Measurements from ENCODE around the gene CASZ1. TPM values are rescaled to one million over a fixed set of nuclear protein-coding genes. Genes with fewer than 3 reads are reported as not detected.

Gene CASZ1
- total and polyA plus RNA-seq, 10 of the 15 experiments (the other 5 are each of a cell fraction or from before 2014, with no cell fraction given): 0.52 to 9.8 (median 3.7) TPM

GRCh38 chr1:10647414-10648170, 148.9 kb downstream of the CASZ1 start (continued):
- TF ChIP-seq ZBTB4 (CRISPR knock-in tag; IDR thresholded peaks at IDR 0.05) (no peak), SMC3 (IDR thresholded peaks at IDR 0.05; ENCODE audit: borderline replicate concordance, low read length) (no peak), SIN3A (IDR thresholded peaks at IDR 0.05; ENCODE audit: low read depth, low read length) (no peak), SREBF2 (IDR thresholded peaks at IDR 0.05; ENCODE audit: low read length) (no peak), BCL11A (IDR thresholded peaks at IDR 0.05; ENCODE audit: low read depth, low read length) (no peak), EED (IDR thresholded peaks at IDR 0.05; ENCODE audit: low read depth) (no peak), BACH1 (IDR thresholded peaks at IDR 0.05; ENCODE audit: borderline replicate concordance) (no peak)

- no peak overlapping the region for H3K4me3 ChIP-seq
- in situ Hi-C loops (cut with MboI): no loop called here
- FAIRE-seq (no peak), DNase-seq (ENCODE audit: low read depth, low spot score) (no peak), ATAC-seq (peak; percentile 54)
- 91% methylated on average over 12 of the region's 12 CpGs for WGBS (ENCODE audit: insufficient coverage, insufficient replicate concordance, low lambda C conversion rate, missing lambda C conversion rate)
- no peaks in the 10 kb centered on the region for H3K36me3 ChIP-seq (ENCODE audit: control insufficient read depth in 2 of 2, insufficient read depth in 2 of 2, low read length in 1 of 2)
- ChIA-PET POLR2A (no interaction called here), RAD21 (ENCODE audit: unreplicated experiment) (no interaction called here), CTCF (no interaction called here), SMC1A (ENCODE audit: uncharacterized antibody, unreplicated experiment) (no interaction called here)
- no peak overlapping the region for H2AFZ ChIP-seq (ENCODE audit: control insufficient read depth, low read depth, low read length)
- H3K79me2 ChIP-seq (ENCODE audit: control insufficient read depth, insufficient read depth, low read length): no peaks in the 10 kb centered on the region
- no peaks in the 10 kb centered on the region for H3K9me3 ChIP-seq (replicated peaks; ENCODE audit: control insufficient read depth, insufficient read depth, low read length)
- intact Hi-C loops (cut with micrococcal nuclease; ENCODE audit: unreplicated experiment): no loop called here
- no peaks in the 10 kb centered on the region for H3K4me1 ChIP-seq (ENCODE audit: control insufficient read depth, insufficient read depth, low read length)
- H3K27me3 ChIP-seq (replicated peaks in 1 of 2; ENCODE audit: control insufficient read depth in 2 of 2, insufficient read depth in 2 of 2, low read length in 1 of 2): no peaks in the 10 kb centered on the region
- no peak overlapping the region for H3K9ac ChIP-seq (ENCODE audit: control insufficient read depth, insufficient read depth, low read length)
- no peak overlapping the region for H3K27ac ChIP-seq (ENCODE audit: control insufficient read depth, insufficient read depth)
- no peak overlapping the region for H3K4me2 ChIP-seq (ENCODE audit: control insufficient read depth, insufficient read depth)
- H4K20me1 ChIP-seq (ENCODE audit: control insufficient read depth, insufficient read depth): no peaks in the 10 kb centered on the region
- BruUV-seq (replicated peaks): no TSS peak
- TF ChIP-seq, protein P1, sequence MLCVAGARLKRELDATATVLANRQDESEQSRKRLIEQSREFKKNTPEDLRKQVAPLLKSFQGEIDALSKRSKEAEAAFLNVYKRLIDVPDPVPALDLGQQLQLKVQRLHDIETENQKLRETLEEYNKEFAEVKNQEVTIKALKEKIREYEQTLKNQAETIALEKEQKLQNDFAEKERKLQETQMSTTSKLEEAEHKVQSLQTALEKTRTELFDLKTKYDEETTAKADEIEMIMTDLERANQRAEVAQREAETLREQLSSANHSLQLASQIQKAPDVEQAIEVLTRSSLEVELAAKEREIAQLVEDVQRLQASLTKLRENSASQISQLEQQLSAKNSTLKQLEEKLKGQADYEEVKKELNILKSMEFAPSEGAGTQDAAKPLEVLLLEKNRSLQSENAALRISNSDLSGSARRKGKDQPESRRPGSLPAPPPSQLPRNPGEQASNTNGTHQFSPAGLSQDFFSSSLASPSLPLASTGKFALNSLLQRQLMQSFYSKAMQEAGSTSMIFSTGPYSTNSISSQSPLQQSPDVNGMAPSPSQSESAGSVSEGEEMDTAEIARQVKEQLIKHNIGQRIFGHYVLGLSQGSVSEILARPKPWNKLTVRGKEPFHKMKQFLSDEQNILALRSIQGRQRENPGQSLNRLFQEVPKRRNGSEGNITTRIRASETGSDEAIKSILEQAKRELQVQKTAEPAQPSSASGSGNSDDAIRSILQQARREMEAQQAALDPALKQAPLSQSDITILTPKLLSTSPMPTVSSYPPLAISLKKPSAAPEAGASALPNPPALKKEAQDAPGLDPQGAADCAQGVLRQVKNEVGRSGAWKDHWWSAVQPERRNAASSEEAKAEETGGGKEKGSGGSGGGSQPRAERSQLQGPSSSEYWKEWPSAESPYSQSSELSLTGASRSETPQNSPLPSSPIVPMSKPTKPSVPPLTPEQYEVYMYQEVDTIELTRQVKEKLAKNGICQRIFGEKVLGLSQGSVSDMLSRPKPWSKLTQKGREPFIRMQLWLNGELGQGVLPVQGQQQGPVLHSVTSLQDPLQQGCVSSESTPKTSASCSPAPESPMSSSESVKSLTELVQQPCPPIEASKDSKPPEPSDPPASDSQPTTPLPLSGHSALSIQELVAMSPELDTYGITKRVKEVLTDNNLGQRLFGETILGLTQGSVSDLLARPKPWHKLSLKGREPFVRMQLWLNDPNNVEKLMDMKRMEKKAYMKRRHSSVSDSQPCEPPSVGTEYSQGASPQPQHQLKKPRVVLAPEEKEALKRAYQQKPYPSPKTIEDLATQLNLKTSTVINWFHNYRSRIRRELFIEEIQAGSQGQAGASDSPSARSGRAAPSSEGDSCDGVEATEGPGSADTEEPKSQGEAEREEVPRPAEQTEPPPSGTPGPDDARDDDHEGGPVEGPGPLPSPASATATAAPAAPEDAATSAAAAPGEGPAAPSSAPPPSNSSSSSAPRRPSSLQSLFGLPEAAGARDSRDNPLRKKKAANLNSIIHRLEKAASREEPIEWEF (IDR thresholded peaks at IDR 0.05; ENCODE audit: insufficient replicate concordance, low read depth, low read length): no peak
- TF ChIP-seq, protein P2, sequence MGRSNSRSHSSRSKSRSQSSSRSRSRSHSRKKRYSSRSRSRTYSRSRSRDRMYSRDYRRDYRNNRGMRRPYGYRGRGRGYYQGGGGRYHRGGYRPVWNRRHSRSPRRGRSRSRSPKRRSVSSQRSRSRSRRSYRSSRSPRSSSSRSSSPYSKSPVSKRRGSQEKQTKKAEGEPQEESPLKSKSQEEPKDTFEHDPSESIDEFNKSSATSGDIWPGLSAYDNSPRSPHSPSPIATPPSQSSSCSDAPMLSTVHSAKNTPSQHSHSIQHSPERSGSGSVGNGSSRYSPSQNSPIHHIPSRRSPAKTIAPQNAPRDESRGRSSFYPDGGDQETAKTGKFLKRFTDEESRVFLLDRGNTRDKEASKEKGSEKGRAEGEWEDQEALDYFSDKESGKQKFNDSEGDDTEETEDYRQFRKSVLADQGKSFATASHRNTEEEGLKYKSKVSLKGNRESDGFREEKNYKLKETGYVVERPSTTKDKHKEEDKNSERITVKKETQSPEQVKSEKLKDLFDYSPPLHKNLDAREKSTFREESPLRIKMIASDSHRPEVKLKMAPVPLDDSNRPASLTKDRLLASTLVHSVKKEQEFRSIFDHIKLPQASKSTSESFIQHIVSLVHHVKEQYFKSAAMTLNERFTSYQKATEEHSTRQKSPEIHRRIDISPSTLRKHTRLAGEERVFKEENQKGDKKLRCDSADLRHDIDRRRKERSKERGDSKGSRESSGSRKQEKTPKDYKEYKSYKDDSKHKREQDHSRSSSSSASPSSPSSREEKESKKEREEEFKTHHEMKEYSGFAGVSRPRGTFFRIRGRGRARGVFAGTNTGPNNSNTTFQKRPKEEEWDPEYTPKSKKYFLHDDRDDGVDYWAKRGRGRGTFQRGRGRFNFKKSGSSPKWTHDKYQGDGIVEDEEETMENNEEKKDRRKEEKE (IDR thresholded peaks at IDR 0.05): no peak
- TF ChIP-seq JUND (IDR thresholded peaks at IDR 0.05; ENCODE audit: low read depth, low read length): no peak
Measured at GRCh38 chr1:10646347-10646861, 150.0 kb downstream of the CASZ1 start.
